GM21367 (cell line): ENCODE data around the gene MAP2K3.

Experiments used
- ATAC-seq: cut with Tn5 transposase; IDR thresholded peaks from one replicate; pipeline ENCODE4 v1.9.1; 2021; ENCODE audit not compliant: unreplicated experiment

The MAP2K3 gene

DNA sequence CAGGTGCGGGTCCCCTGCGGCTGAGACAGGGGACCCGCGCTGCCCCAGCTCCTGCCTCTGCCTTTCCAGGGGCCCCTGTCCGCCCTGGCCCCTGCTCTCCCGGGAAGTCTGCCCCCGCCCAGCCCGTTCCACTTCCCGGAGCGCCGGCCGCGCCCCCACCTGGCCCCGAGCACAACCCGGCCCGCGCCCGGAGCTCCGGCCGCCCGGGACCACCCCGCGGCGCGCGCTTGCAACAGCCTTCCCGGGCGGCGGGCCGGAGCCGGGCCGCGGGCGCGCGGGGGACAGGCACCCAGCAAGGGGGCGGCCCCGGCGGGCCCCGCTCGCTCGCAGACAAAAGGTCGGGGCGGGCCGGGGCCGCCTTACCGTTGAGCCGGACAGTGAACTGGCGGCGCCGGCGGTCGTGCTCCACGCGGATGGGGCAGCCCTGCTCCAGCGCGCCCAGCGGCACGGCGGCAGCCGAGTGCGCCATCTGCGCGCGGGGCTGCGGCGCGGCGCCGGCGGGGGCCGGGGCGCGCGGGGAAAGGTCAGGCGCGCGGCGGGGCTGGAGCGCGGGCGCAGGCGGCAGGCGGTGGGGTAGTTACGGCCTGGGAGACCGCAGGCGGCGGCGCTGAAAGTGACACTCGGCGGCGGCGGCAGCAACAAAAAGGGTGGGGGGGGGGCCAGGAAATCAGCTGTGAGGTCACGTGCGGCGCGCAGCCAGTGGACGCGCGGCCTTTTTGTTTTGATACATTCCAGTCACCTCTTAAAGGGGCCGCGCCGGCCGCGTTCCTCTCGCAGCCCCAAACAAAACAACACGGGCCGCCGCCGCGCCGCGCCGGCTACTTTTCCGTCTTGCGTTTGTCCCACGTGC lies 31.5 kb upstream of the MAP2K3 start, which contains the start of gene NATD1:
NATD1 (minus strand) TSS at position 615 of the 850 bp plus-strand sequence; CDS start at position 469, 146 bp downstream.
- peak; percentile 46 for ATAC-seq

DNA sequence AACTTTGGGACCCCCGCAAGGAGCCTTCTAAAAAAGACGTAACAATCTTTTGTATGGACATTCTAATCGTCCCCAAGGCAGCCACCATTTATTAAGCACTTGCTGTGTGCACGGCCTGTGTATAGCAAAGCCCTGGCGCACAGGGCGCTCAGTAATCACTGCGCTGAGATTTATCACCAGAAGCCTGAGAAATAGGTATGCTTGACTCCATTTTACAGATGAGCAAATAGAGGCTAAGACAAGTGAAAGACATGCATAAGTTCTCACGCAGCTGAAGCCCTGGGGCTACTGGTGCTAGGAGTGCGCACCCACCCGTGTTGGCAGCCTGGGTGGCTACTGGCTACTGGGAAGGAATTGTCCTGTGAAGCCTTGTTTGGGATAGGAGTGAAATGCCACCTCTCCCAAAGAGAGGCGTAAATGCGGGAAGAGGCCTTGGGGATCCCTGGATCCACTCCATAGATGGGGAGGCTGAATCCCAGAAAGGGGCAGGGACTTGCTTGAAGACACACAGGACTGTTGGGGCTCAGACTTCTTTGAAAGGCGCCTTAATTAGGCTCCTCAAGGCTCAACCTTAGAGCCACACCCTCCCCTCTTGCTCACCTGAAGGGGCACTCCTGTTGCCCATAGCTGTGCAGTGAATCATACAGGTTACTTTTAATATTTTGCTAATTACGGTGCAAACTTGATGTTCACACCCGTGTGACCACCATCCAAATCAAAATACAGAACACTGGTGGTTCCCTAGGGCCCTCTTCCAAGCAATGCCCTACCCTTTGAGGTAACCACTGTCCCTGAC lies 30.7 kb upstream of the MAP2K3 start:
- no peak for ATAC-seq

DNA sequence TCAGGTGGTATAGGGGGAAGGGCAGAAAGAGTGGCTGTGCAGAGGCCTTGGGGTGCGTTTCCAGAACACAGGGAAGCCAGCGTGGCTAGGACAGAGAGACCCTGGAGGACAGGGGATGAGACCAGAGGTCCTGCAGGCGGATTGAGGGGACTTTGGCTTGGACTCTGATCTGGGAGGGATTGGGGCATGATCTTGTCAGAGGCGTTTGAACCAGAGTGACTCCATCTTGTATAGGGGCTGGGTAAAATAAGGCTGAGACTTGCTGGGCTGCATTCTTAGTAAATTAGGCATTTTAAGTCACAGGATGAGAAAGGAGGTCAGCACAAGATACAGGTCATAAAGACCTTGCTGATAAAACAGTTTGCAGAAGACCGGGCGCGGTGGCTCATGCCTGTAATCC lies 25.9 kb upstream of the MAP2K3 start:
- no peak for ATAC-seq

DNA sequence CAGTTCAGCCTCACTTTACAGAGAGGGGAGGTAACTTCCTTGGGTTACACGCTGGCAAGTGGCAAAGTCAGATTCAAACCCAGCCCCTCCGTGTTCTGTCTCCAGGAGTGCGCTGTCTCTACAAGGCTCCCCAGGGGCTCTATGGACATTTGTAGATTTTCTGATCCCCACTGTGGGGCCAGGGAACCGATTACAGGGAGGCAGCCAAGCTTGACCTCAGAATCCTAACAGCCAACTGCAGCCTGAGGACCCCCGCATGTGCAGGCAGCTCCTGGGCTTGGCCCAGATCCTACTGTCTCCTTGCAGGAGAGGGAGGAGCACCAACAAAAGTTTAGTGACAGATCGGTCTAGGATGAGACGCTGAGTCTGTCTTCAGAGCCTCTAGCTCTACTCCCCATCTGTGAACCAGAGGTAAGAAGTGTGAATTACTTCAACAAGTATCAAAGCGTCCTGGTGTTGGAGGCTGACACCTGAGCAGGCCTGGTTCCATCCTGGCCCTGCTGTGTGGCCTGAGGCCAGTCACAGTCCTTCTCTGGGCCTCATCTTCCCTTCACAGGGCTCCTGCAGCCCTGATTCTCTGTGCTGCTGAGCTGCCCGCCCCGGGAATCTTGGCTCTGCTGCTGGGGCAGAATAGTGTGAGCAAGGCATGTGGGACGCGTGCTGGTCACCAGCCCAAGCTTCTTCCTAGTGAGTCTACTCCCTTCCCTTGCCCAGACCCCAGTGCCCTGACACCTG lies 22.1 kb upstream of the MAP2K3 start:
- no peak for ATAC-seq

DNA sequence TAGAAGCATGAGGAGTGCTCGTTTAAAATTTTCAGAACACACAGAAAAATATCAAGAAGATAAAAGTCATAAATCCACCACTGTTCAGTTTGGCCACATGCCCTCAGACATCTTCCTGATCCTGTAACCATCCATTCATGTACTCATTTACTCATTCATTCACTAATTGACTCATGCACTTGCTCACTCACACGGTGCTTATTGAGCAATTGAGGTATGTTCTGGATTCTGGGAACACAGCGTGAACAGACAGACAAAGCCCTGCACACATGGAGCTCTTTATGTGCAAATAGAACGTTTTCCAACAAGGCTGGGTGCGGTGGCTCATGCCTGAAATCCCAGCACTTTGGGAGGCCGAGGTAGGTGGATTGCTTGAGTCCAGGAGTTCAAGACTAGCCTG lies 21.1 kb upstream of the MAP2K3 start:
- no peak for ATAC-seq

DNA sequence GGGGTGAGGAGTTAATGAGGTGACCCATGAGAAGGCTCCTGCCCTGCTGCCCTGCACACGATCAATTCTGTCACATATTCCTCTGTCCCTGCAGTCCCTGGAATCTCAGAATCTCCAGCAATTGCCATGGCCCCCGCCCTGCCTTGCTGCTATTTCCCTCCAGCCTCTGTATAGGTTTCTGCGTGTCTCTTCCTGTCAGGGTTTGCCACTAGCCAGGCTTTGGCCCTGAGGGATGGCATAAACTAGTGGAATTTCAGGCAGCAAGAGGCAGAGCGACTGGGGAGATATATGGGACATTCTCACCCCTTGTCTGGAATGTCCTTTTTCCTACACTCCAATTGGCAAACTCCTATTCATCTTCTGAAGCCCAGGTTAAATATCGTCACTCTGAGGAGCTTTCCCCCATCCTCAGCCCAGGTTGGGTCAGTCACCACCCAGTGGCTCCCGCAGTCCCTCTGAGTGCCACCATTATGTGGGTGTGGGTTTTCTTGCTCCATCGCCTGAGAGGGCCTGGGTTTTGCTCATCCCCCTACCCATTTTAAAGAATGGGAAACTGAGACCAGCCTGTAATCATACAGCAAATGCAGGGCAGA lies 15.8 kb upstream of the MAP2K3 start:
- ATAC-seq: no peak

DNA sequence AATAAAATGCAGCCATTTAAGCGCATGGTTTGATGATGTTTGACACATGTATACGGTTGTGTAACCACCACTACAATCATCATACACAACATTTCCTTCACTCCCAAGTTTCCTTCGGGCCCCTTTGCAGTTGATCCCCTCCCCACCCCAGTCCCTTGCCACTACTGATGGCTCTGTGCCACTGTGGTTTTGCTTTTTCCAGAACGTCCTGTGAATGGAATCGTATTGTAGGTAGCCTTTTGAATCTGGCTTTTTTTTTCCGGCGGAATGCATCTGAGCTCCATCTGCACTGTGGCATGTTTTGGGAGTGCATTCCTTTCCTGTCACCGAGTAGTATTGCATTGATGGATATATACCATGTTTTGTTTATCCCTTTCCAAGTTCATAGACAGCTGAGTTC lies 15.1 kb upstream of the MAP2K3 start:
- no peak for ATAC-seq

DNA sequence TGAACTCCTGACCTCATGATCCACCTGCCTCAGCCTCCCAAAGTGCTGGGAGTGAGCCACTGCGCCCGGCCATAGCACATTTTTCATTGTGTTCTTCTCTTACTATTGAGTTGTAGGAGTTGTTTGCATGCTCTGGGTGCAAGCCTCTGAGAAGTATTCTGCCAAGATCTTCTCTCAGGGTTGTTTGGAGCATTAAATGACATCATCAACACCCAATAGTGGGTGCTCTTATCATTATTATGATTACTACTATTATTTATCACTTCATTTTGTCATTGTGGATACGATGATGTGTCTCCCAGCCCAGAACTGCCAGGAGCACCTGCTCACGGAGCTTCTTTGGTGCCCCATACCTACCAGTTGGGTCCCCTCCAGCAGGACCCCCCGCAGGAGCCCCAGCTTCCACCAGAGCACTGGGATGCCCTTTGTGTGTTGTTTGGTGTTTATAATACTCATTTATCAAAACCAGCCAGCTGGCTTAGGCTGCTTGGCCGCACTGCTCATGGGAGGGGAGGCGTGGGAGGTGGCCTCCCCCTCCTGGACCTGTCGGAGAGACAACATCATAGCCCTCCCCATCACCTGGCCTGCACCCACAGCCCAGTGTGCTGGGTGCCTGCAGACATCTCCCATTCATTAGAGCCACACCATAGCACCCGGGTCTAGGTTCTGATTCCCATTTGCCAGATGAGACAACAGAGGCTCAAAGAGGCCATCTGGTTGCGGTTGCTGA lies 12.9 kb upstream of the MAP2K3 start:
- ATAC-seq: no peak

DNA sequence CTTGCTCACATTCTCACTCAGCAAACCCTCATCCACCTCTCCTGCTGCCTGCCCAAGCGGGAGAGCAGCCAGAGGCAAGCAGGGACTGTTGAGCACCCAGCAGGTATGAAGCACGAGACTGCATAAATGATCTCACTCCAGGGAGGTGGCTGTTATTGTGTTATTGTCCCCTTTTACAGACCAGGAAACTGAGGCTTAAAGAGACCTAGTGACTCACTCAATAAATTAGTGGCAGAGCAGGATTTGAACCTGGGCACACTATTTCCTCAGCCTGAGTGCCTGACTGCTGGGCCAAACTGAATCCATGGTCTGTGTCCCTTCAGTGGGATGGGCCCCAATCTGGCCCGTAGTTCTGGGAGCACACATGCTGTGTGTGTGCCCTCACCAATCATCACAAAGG lies 12.3 kb upstream of the MAP2K3 start:
- ATAC-seq: no peak

DNA sequence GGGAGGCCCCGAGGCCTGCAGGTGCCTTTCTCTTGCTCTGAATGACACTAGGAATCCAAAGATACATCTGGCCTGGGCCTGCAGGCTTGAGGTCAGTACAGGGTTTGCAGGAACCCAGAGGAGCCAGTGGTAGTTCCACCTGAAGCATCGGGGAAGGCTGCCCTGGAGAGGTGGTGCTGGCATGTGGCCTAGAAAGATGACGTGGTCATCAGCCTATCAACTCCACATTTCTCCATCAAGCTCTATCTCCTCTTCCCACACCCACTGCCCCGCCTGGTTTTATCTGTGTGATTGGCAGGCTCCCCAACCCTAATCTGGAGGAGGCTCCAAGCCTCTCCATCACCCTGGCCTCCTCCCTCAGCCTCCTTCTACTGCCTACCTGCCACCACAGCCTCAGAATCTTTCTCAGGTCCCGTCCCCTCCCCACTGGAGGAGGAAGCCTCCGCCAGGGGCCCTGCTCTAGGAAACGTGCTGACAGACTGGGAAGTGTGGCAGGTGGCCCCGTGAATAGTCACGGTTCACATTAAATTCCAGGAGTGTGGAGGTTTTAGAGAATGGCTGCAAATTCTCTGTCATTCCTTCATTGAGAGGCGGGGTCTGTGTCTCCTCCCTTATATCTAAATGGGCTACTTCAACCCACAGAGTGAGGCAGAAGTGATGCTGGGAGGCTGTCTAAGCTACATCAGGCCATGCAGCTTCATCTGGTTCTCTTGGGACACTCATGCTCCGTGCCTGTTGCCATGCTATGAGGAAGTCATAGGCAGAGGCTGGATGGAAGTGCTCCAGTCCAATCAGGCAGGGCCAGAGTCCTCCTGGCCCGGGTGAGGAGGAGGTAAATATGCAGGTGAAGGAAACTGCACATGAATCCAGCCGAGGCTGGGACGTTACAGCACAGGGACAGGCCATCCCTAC lies 11.4 kb upstream of the MAP2K3 start:
- ATAC-seq: no peak

DNA sequence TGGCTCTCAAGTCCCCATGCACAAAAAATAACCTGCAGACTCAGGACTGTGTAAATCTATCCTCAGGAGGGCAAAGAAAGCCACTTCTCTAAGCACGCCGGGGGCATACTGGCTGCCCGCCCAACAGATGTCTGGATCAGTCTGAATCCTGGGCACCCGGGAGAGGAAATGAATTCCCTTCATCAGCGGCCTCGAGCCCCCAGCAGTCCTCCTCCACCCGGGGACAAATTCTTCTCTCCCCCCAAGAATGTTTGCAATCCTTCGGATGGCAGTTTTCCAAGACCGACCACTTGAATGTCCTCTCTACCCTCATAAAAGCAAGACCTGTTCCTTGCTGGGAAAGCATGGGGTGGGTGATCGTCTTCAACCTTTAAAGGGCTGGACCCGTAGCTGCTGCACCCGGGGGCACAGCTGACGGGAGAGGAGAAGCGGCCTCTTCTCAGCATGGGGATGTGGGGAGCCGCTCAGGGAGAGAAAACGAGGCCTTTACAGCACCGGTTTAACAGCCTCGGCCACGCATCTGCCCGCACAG lies 9.4 kb upstream of the MAP2K3 start:
- ATAC-seq: no peak

DNA sequence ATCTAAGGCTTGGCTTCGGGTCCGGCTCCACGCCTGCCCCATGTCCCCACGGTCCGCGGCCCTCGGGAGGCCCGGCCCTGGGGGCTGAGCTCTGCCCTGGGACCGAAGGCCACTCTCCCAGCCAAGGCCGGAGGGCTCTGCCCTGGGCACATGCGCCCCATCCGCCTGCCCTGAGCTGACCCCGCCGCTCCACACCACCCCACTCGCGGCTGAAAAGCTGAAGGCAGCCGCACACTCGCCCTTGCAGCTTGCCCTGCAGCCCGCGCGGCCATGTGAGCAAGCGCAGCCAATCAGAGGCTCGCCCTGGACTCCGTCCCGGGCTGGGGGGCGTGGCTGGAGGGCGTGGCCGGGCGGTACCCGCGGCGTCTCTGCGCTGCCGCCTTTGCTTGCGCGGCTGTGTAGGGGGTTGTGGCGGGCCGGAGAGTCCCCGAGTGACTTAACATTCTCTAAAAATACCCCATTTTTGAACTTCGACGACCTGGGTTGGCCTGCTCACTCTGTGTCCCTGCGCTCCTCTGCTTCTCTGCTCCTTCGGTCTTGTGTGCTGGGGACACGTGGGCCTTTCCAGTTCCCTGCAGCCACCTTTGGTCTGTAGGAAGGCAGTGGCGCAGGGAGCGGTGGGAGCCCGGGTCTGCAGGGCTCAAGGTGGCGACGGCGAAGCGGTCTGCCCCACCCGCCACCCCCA lies 8.8 kb upstream of the MAP2K3 start:
- ATAC-seq: peak; percentile 94

DNA sequence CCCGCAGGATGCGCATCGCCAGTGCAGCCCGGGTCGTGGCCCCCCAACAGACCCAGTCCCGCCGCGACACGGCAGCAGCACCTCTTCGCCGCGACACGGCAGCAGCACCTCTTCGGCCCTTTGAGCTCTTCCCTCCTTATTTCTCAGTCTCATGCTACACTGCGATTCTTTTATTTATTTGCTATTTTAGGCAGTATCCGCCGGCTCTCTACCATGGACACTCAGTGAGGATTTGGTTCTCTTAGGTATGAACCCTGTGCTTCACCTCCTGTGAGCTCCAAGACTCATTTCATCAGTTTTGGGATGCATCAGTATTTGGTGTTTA lies 8.3 kb upstream of the MAP2K3 start:
- no peak for ATAC-seq

DNA sequence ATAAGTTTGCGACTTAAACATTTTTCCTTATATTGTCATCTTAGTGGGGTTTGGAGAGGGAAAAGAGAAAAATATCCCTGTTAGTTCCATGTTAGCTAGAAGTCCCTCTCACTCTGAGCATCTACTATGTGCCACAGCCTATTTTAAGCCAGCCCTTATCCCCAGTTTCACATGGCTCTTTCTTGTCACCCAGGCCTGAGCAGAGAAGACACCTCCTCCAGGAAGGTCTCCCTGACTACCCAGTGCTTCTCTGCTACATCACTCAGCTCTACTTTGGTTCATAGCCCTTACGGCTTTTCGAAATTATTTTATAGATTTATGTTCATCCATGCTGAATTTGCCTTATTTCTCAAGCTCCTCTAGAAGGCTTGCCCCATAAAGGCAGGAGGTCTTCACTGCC lies 7.2 kb upstream of the MAP2K3 start:
- ATAC-seq: no peak

DNA sequence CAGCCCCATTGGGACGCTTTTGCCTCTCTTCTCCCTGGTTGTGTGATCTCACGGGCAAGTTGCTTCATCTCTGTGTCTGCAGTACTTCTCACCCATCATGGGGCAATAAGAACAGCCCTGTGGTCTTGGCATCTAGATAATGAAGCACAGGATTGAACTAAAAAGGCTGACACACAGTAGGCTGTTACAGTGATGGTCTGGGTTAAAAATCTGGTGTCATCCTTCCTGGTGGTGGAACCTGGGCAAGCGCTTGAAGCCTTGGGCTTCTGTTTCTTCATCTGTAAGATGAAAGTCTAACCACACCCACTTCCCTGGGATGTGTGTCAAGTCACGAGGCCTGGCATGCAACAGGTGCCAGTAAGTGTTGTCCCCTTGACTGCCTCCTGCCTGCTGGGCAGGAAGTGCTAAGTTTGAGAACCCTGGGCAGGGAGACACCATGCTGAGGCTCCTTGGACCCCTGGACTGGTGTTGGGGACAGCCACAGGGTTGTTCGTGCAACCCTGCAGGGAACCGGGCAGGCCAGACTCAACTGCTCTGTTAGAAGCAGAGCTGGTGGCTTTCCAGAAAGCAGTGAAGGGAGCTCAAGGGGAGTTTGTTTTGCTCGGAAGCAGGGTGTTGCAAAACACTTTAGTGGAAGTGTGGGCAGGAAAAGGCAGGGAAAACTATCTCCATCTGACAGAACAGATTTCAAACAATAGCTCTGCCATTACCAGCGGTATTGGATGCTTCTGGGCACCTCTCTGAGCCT lies 5.9 kb upstream of the MAP2K3 start:
- no peak for ATAC-seq

DNA sequence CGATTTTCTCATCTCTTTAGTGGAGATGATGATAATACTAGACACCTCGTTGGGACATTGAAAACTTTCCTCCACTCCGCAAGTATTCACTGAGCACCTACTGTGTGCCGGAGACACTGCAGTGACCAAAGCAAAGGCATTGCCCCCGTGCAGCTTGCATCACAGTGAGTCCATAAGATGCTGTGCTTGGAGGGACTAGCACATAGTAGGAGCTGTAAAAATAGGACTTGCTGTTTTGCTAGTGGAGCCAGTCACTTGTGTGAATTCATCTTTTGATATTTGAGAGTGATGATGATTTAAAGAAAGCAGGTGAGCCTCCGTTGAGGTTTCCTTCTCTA lies 5.3 kb upstream of the MAP2K3 start:
- no peak for ATAC-seq

DNA sequence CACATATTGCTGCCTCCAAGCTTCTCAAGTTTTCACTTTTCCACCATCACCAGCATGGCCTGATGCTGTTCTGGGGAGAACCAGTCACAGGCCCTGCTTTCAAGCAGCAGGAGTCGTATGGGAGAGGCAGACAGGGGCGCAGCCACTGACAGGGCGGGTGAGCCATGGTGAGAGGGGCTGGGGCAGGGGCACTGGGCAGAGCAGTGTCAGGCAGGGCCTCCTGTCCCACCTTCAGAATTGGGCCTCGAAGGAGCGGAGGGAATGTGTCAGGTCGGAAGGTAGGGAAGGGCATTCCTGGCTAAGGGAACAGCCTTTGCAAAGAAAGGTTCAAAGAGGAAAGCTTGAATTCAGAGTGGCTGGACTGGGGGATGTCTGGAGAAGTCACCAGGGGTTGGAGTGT lies 4.9 kb upstream of the MAP2K3 start:
- ATAC-seq: no peak

DNA sequence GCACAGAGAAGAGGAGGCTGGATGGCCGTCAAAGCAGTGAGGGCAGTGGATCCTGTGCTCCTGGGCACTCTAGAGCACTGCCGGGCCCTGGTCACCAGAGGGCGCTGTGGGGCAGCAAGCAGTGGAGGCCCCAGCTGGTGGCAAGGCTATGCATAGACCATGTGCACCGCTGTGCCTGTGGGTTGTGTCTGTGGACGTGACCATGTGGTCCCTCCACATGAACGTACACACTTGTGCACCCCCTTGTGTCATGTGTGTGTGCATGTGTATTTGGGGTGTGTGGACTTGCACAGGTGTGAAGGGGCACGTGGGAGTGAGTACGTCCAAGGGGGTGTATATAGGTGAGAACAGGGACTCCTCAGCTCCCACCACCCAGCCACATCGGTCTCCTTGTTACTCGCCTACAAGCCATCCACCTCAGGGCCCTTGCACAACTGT lies 4.4 kb upstream of the MAP2K3 start:
- ATAC-seq: peak; percentile 39
